Neural progenitor cell (in vitro differentiated cells): ENCODE results near the gene BHMT. TPM values are rescaled to one million over a fixed set of nuclear protein-coding genes. Genes with fewer than 3 reads are reported as not detected.
"Not testable (repeated sequence)": the region's sequence is repeated elsewhere in the genome, so short reads cannot be mapped to it uniquely, and the experiment has no call there.

ENCODE experiments used
- DNase-seq: peaks from one replicate; pipeline ENCODE4 v3.0.0-alpha.2; 2016; ENCODE audit warnings: low spot score
- H2AFZ ChIP-seq: fragments of 200-600 bp; sonication (generic); replicated peaks from 2 replicates; pipeline ENCODE4 v1.6.1; 2016; ENCODE audit warnings: antibody characterized with exemption
- H3F3A ChIP-seq: fragments of 200-600 bp; sonication (generic); 2 replicates; pipeline ENCODE4 v1.6.1; 2016; ENCODE audit warnings: antibody characterized with exemption, low read depth
- H3K27ac ChIP-seq: fragments of 200-600 bp; sonication (generic); 2 replicates; pipeline ENCODE4 v1.5.1; 2016; ENCODE audit warnings: mild to moderate bottlenecking
- H3K27me3 ChIP-seq: fragments of 200-600 bp; sonication (generic); 2 replicates; pipeline ENCODE4 v1.6.1; 2016; ENCODE audit warnings: mild to moderate bottlenecking, moderate library complexity
- H3K36me3 ChIP-seq: fragments of 200-600 bp; sonication (generic); 2 replicates; pipeline ENCODE4 v1.5.1; 2016
- H3K4me1 ChIP-seq: fragments of 200-600 bp; sonication (generic); 2 replicates; pipeline ENCODE4 v1.6.1; 2016; ENCODE audit warnings: mixed run types
- H3K4me2 ChIP-seq: fragments of 200-600 bp; sonication (generic); 2 replicates; pipeline ENCODE4 v1.6.1; 2016
- H3K4me3 ChIP-seq: fragments of 200-600 bp; sonication (generic); 2 replicates; pipeline ENCODE4 v1.5.1; 2016
- H3K79me2 ChIP-seq: fragments of 200-600 bp; sonication (generic); 2 replicates; pipeline ENCODE4 v1.6.1; 2016; ENCODE audit warnings: low read depth
- H3K9ac ChIP-seq: fragments of 200-600 bp; sonication (generic); 2 replicates; pipeline ENCODE4 v1.6.1; 2016
- H3K9me3 ChIP-seq: fragments of 200-600 bp; sonication (generic); 2 replicates; pipeline ENCODE4 v1.5.1; 2016; ENCODE audit warnings: low read depth
- H4K20me1 ChIP-seq: fragments of 200-600 bp; sonication (generic); 2 replicates; pipeline ENCODE4 v1.6.1; 2016; ENCODE audit warnings: low read depth
- H3K27ac Mint-ChIP-seq: 3 replicates; pipeline ENCODE4 v1.8.0; 2021; ENCODE audit warnings: mixed read lengths
- H3K27me3 Mint-ChIP-seq: 2 replicates; pipeline ENCODE4 v1.8.0; 2022; ENCODE audit warnings: low read depth, mild to moderate bottlenecking, inconsistent platforms, moderate library complexity, mixed read lengths; ENCODE audit not compliant: insufficient read depth
- H3K36me3 Mint-ChIP-seq: 3 replicates; pipeline ENCODE4 v1.8.0; 2021; ENCODE audit warnings: mixed read lengths
- H3K4me1 Mint-ChIP-seq: 3 replicates; pipeline ENCODE4 v1.8.0; 2021; ENCODE audit warnings: mixed read lengths
- H3K4me3 Mint-ChIP-seq: 3 replicates; pipeline ENCODE4 v1.8.0; 2021; ENCODE audit warnings: mild to moderate bottlenecking, moderate library complexity, mixed read lengths
- H3K9me3 Mint-ChIP-seq: 3 replicates; pipeline ENCODE4 v1.8.0; 2020; ENCODE audit warnings: mixed read lengths
- EZH2 ChIP-seq: fragments of 200-600 bp; sonication (generic); IDR thresholded peaks from 2 replicates; pipeline ENCODE4 v1.6.1; 2017; ENCODE audit warnings: antibody characterized with exemption, mild to moderate bottlenecking, moderate library complexity
- EZH2phosphoT487 ChIP-seq: fragments of 200-600 bp; sonication (generic); IDR thresholded peaks from 2 replicates; pipeline ENCODE4 v1.6.1; 2017; ENCODE audit warnings: antibody characterized with exemption
- total RNA-seq: library from RNA; depleted of rRNA; stranded (reverse); fragments of >200 nt; gene quantifications from 2 replicates; pipeline ENCODE4 v1.2.3, GENCODE V29; 2015; ENCODE audit warnings: low replicate concordance
- TF ChIP-seq, protein P1 (sequence below): fragments of 200-600 bp; sonication (generic); IDR thresholded peaks from 2 replicates; pipeline ENCODE4 v1.5.1; 2017; ENCODE audit warnings: antibody characterized with exemption, mild to moderate bottlenecking

Gene BHMT
- total RNA-seq, 1 donor from 2014 or later = 0.45 TPM

DNA sequence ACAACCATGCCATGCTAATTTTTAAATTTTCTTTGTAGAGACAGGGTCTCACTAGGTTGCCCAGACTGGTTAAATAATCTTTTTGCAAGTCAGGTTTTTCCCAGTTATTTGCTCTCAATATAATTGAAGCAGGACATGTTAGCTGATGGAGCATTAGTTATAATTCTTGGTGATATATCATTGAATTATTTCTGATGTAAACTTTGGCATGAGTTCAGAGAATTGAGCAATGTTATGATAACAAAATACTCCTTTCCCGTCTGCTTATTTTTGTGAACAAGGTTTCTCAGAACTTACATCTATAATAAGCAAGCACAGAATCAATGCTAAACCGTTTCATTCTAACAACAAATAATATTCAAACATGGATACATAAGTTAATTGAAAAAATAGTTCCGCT is 37.8 kb downstream of the BHMT start:
- Histone ChIP-seq H3F3A (no peaks in the 10 kb centered on the region), H4K20me1 (no peaks in the 10 kb centered on the region), H2AFZ (no peak overlapping the region), H3K36me3 (no peaks in the 10 kb centered on the region), H3K4me1 (no peaks in the 10 kb centered on the region), H3K4me3 (no peak overlapping the region), H3K27ac (no peak overlapping the region), H3K79me2 (no peaks in the 10 kb centered on the region), H3K4me2 (no peak overlapping the region), H3K9ac (no peak overlapping the region), H3K9me3 (no peaks in the 10 kb centered on the region), H3K27me3 (no peaks in the 10 kb centered on the region)
- Mint-ChIP-seq H3K4me1 (peaks cover 5% of the 10 kb centered on the region), H3K27ac (no peak overlapping the region), H3K27me3 (peaks cover 5% of the 10 kb centered on the region), H3K36me3 (no peaks in the 10 kb centered on the region), H3K4me3 (no peak overlapping the region), H3K9me3 (no peaks in the 10 kb centered on the region)
- no peak for DNase-seq
- TF ChIP-seq, protein P1, sequence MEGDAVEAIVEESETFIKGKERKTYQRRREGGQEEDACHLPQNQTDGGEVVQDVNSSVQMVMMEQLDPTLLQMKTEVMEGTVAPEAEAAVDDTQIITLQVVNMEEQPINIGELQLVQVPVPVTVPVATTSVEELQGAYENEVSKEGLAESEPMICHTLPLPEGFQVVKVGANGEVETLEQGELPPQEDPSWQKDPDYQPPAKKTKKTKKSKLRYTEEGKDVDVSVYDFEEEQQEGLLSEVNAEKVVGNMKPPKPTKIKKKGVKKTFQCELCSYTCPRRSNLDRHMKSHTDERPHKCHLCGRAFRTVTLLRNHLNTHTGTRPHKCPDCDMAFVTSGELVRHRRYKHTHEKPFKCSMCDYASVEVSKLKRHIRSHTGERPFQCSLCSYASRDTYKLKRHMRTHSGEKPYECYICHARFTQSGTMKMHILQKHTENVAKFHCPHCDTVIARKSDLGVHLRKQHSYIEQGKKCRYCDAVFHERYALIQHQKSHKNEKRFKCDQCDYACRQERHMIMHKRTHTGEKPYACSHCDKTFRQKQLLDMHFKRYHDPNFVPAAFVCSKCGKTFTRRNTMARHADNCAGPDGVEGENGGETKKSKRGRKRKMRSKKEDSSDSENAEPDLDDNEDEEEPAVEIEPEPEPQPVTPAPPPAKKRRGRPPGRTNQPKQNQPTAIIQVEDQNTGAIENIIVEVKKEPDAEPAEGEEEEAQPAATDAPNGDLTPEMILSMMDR = no peak
- TF ChIP-seq EZH2phosphoT487 (no peak), EZH2 (no peak)

DNA sequence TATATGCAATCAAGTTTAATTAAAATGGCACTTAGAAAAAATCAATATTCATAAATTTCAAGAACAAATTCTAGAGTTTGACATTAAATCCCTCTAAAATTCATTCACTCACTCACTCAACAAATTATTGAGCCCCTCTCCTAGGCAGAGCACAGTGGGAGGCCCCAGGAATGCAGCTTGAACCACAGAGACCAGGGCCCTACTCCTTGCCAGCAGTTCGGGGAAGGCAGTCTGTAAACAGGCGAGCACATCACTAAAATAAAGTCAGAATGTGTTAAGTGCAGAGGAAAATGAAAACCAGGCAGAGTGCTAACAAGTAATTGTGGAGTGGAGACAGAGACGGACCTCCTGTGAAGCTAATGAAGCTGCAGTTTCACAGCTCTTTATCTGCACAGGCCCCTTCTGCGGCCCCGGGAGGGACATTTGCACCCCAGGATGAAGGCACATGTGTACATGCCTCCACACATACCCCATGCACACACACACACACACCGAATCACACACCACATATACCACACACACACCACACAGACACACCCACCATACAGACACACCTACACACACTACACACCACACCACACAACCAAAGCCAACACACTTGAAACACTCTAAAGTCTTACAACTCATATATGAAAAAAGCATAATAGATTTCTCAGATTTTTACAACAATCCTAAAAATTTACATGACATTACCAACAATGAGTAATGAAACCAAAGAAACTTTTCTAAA is 40.5 kb downstream of the BHMT start:
- Mint-ChIP-seq H3K36me3 (no peaks in the 10 kb centered on the region), H3K9me3 (no peaks in the 10 kb centered on the region), H3K27me3 (peaks cover 5% of the 10 kb centered on the region), H3K27ac (no peak overlapping the region), H3K4me1 (peaks cover 5% of the 10 kb centered on the region), H3K4me3 (no peak overlapping the region)
- Histone ChIP-seq H3K4me3 (no peak overlapping the region), H3K27ac (no peak overlapping the region), H3K36me3 (no peaks in the 10 kb centered on the region), H3K9ac (no peak overlapping the region), H3K27me3 (no peaks in the 10 kb centered on the region), H3K4me2 (no peak overlapping the region), H3K79me2 (no peaks in the 10 kb centered on the region), H3K4me1 (no peaks in the 10 kb centered on the region), H2AFZ (no peak overlapping the region), H3K9me3 (no peaks in the 10 kb centered on the region), H3F3A (no peaks in the 10 kb centered on the region), H4K20me1 (no peaks in the 10 kb centered on the region)
- DNase-seq = no peak
- TF ChIP-seq, protein P1 = no peak
- TF ChIP-seq EZH2phosphoT487 (no peak), EZH2 (no peak)

DNA sequence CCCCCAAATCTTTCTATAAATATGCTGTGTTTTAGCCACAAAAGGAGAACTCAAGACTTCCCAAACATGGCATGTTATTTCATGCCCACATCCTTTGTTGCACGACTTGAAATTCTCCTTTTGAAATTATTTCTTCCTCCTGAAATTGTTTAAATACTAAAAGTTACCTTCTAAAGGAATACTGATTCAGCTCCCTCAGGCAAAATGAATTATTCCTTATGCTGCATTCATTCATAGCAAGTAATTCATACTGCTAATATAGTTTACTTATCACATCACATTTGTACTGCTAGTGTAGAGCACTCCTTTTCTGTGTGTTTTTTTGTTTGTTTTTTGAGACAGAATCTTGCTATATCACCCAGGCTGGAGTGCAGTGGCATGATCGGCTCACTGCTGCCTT is 45.7 kb downstream of the BHMT start:
- Histone ChIP-seq H3K9me3 (no peaks in the 10 kb centered on the region), H2AFZ (no peak overlapping the region), H3K4me1 (no peaks in the 10 kb centered on the region), H3K4me3 (no peak overlapping the region), H3K27me3 (no peaks in the 10 kb centered on the region), H3K79me2 (no peaks in the 10 kb centered on the region), H3F3A (no peaks in the 10 kb centered on the region), H3K4me2 (no peak overlapping the region), H4K20me1 (no peaks in the 10 kb centered on the region), H3K36me3 (no peaks in the 10 kb centered on the region), H3K9ac (no peak overlapping the region), H3K27ac (no peak overlapping the region)
- DNase-seq = no peak
- H3K27me3 Mint-ChIP-seq = peaks cover 5% of the 10 kb centered on the region
- no peaks in the 10 kb centered on the region for H3K4me1 Mint-ChIP-seq
- H3K36me3 Mint-ChIP-seq = no peaks in the 10 kb centered on the region
- H3K9me3 Mint-ChIP-seq = no peaks in the 10 kb centered on the region
- H3K27ac Mint-ChIP-seq = no peak overlapping the region
- H3K4me3 Mint-ChIP-seq = no peak overlapping the region
- no peak for TF ChIP-seq EZH2
- TF ChIP-seq, protein P1 = no peak
- no peak for TF ChIP-seq EZH2phosphoT487

DNA sequence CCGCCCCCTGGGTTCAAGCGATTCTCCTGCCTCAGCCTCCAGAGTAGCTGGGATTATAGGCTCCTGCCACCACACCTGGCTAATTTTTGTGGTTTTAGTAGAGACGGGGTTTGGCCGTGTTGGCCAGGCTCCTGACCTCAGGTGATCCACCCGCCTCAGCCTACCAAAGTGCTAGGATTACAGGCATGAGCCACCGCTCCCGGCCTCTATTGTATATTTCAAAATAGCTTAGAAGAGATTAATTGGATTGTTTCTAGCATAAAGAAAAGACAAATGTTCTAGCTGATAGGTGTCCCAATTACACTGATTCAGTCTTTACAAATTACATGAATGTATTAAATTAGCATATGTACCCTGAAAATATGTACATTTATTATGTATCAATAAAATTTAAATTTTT is 50.0 kb downstream of the BHMT start:
- not testable (repeated sequence) for H3K79me2 ChIP-seq, H3K4me1 ChIP-seq, H4K20me1 ChIP-seq, H3K4me3 Mint-ChIP-seq, H3F3A ChIP-seq, H3K36me3 Mint-ChIP-seq, H3K27me3 Mint-ChIP-seq, H3K27ac Mint-ChIP-seq, H3K4me2 ChIP-seq, H3K4me3 ChIP-seq, H3K9me3 ChIP-seq, H3K36me3 ChIP-seq, H3K9ac ChIP-seq, H2AFZ ChIP-seq, H3K27me3 ChIP-seq, DNase-seq, H3K9me3 Mint-ChIP-seq, H3K4me1 Mint-ChIP-seq, H3K27ac ChIP-seq
